Stomach smooth muscle (tissue), 2 donors: ENCODE measurements around the gene FAM83C.
A peak's percentile ranks its signal among the peaks of the same experiment; 100 is the strongest.

ENCODE experiments used
- H3K27ac ChIP-seq: one replicate; pipeline ENCODE4 v1.7.0; 2013; ENCODE audit warnings: mild to moderate bottlenecking, low read length, inconsistent platforms
- H3K27me3 ChIP-seq, 2 donors: one replicate each; pipeline ENCODE4 v1.7.0; 2013; ENCODE audit warnings: low read length in 2 of 2; ENCODE audit not compliant: insufficient read depth in 2 of 2, control insufficient read depth in 1 of 2
- H3K36me3 ChIP-seq, 2 donors: one replicate each; pipeline ENCODE4 v1.7.0; 2013; ENCODE audit warnings: low read length in 2 of 2; ENCODE audit not compliant: control insufficient read depth in 2 of 2, insufficient read depth in 2 of 2
- H3K4me1 ChIP-seq: one replicate; pipeline ENCODE4 v1.7.0; 2013; ENCODE audit warnings: low read length; ENCODE audit not compliant: control insufficient read depth, insufficient read depth
- H3K4me3 ChIP-seq, 2 donors: one replicate each; pipeline ENCODE4 v1.7.0; 2013; ENCODE audit warnings: low read length in 2 of 2
- H3K9ac ChIP-seq, 2 donors: one replicate each; pipeline ENCODE4 v1.7.0; 2013; ENCODE audit warnings: low read length in 2 of 2, mild to moderate bottlenecking in 1 of 2
- H3K9me3 ChIP-seq, 2 donors: one replicate each; pipeline ENCODE4 v1.7.0; 2013; ENCODE audit warnings: low read length in 2 of 2; ENCODE audit not compliant: control insufficient read depth in 2 of 2
- donor health status: healthy.
- donor health status: Pancreatic carcinoma.

The FAM83C gene

DNA sequence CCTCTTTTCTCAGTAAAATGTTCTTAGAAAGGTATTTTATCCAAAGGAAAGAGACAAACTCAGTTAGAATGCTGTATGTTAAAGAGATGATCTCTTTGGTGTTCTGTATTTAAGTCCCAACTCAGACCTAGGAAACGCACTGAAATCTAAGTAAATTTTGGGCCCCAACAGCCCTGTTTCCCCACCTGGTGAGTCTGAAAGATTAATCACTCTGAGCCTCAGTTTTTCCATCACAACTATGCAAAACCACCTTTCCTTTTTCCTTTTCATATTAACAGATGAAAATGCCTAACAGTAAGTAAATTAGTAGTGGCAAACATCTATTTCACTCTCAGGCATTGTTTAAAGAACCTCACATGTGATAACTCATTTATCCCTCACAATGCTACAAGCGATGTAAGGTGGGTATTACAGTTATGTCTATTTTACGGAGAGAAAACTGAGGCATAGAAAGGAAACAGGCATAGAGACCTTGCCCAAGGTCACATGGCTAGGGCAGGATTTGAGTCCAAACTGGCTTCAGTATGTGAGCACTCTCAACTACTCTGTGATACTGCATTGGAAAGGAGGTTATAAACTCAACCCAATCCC is 36.0 kb upstream of the FAM83C start:
- Histone ChIP-seq H3K9ac (no peak overlapping the region), H3K4me3 (no peak overlapping the region), H3K4me1 (peaks cover 19% of the 10 kb centered on the region), H3K36me3 (no peaks in the 10 kb centered on the region), H3K27me3 (no peaks in the 10 kb centered on the region), H3K27ac (no peak overlapping the region), H3K9me3 (no peaks in the 10 kb centered on the region)

DNA sequence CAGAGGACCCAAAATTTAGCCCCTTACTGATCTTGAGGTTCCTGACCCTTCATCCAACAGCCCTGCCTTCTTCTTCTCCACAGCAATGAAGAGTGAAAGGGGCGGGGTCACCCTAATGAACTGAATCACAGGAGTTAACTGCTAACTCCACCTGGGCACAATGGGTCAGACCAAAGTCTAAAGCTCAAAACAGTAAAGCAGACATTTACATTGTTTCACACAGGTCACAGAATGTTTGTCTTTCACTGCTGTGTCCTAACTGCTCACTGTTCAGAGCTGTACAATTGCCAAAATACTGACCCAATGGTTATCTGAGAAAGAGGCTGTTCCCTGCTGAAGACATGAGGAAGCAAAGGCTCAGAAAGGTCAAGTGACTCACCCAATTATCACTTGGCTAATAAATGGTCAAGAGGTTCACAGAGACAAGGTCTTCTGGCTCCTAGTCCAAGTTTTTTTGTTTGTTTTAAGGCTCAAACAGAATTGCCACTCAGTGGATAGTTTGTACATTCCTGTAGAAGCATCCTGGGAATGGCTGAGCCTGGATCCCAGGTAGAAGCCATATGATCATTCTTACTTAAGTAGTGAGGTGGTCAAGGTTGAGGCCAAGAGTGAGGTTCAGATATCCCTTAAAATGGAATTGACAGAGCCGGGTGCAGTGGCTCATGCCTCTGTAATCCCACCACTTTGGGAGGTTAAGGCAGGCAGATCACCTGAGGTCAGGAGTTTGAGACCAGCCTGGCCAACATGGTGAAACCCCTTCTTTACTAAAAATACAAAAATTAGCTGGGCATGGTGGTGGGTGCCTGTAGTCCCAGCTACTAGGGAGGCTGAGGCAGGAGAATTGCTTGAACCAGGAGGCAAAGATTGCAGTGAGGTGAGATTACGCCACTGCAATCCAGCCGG is 35.1 kb upstream of the FAM83C start:
- H3K4me1 ChIP-seq: peaks cover 12% of the 10 kb centered on the region
- no peaks in the 10 kb centered on the region for H3K9me3 ChIP-seq
- no peaks in the 10 kb centered on the region for H3K27me3 ChIP-seq
- H3K9ac ChIP-seq: no peak overlapping the region
- no peak overlapping the region for H3K27ac ChIP-seq
- H3K4me3 ChIP-seq: no peak overlapping the region
- no peaks in the 10 kb centered on the region for H3K36me3 ChIP-seq

- H3K27ac ChIP-seq: no peak overlapping the region
- H3K4me3 ChIP-seq: no peak overlapping the region
- H3K27me3 ChIP-seq: no peaks in the 10 kb centered on the region
- no peaks in the 10 kb centered on the region for H3K9me3 ChIP-seq
- peaks cover 7% of the 10 kb centered on the region for H3K4me1 ChIP-seq
- no peaks in the 10 kb centered on the region for H3K36me3 ChIP-seq
- no peak overlapping the region for H3K9ac ChIP-seq
Observed at GRCh38 chr20:35326740-35327073, 34.5 kb upstream of the FAM83C start.

DNA sequence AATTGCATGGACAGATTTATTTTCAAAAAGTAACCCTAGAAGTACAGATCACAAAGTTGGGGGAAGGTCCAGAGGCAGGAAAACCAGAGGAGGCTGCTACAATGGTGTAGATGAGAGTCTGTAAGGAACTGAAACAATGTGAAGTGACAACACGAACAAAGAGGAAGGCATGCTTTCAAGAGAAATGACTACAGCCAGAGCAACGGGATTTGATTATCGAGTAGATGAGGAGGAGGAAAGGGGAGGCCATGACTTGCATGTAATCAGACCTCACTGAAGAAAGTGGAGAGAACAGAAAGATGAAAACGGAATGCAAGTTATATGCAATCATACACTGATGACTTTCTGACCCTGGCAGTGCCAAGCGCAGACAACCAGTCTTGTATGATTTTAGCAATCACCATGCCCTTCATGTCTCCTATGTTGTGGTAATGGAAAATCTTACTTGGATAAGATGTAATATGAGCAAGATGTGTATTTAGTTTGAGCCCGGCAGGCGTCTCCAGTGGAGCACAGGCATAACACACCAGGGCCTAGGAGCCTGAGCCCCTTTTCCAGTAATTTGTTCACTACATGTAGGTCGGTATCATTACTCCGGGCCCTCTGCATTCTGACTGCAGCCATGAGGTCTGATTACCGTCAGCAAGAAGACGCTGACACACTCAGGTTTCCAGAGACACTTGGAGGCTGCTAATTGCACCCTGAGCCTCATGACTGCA is 34.0 kb upstream of the FAM83C start:
- no peak overlapping the region for H3K4me3 ChIP-seq
- no peak overlapping the region for H3K9ac ChIP-seq
- no peak overlapping the region for H3K27ac ChIP-seq

GRCh38 chr20:35325401-35325800 is 33.2 kb upstream of the FAM83C start:
- no peaks in the 10 kb centered on the region for H3K9me3 ChIP-seq
- no peak overlapping the region for H3K4me3 ChIP-seq
- H3K27me3 ChIP-seq: no peaks in the 10 kb centered on the region
- no peak overlapping the region for H3K27ac ChIP-seq
- H3K36me3 ChIP-seq: no peaks in the 10 kb centered on the region
- H3K9ac ChIP-seq: no peak overlapping the region
- H3K4me1 ChIP-seq: peaks cover 4% of the 10 kb centered on the region

More for the DNA sequence above, 34.0 kb upstream of the FAM83C start:
- Histone ChIP-seq H3K36me3 (no peaks in the 10 kb centered on the region), H3K27me3 (no peaks in the 10 kb centered on the region), H3K4me1 (peaks cover 3% of the 10 kb centered on the region), H3K9me3 (no peaks in the 10 kb centered on the region)

- no peaks in the 10 kb centered on the region for H3K36me3 ChIP-seq
- H3K27ac ChIP-seq: no peak overlapping the region
- peaks cover 19% of the 10 kb centered on the region for H3K4me1 ChIP-seq
Observed at GRCh38 chr20:35320396-35321126, 28.3 kb upstream of the FAM83C start.

GRCh38 chr20:35319871-35320197 is 27.6 kb upstream of the FAM83C start:
- Histone ChIP-seq H3K27ac (no peak overlapping the region), H3K36me3 (no peaks in the 10 kb centered on the region), H3K4me3 (no peak overlapping the region), H3K9ac (no peak overlapping the region), H3K4me1 (peaks cover 19% of the 10 kb centered on the region), H3K9me3 (no peaks in the 10 kb centered on the region), H3K27me3 (no peaks in the 10 kb centered on the region)

More at GRCh38 chr20:35320396-35321126, 28.3 kb upstream of the FAM83C start:
- H3K9me3 ChIP-seq: no peaks in the 10 kb centered on the region
- no peak overlapping the region for H3K9ac ChIP-seq
- no peak overlapping the region for H3K4me3 ChIP-seq
- H3K27me3 ChIP-seq: no peaks in the 10 kb centered on the region

GRCh38 chr20:35319192-35319870 is 27.1 kb upstream of the FAM83C start:
- Histone ChIP-seq H3K27ac (no peak overlapping the region), H3K36me3 (peaks cover 0 to under 1% of the 10 kb centered on the region in 2 donors), H3K4me3 (no peak overlapping the region), H3K27me3 (no peaks in the 10 kb centered on the region), H3K4me1 (peaks cover 19% of the 10 kb centered on the region), H3K9ac (no peak overlapping the region), H3K9me3 (no peaks in the 10 kb centered on the region)

DNA sequence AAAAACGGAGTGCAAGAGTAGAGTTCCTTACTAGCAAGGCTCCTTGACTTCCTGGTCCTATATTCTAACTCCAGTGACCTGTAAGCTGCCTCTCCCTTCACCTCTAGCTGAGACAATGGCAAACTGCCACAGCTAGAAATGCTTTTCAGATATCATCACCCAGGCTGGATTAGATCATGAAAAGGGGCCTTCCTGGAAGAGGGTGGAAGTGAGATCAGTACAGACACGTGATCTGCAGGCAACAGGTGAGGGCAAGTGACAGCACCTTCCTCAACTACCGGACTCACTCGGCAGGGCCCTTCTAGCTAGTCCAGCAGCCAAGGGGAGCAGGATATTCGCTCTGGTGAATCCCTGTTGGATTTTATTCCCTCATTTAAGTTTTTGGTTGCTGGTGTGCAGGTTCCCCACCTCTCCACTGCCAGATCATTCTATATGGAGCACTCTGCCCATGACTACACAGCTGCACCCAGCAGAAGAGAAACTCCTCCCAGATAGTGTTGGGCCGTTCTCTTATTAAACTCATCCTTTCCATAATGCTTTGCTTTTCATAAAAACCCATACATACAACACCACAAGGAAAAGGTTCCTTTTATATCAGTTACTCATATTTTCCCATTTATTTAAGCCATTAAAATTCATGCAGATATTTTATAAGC is 26.4 kb upstream of the FAM83C start:
- no peaks in the 10 kb centered on the region for H3K9me3 ChIP-seq
- H3K9ac ChIP-seq: peak overlapping the region in 1 of 2 donors; percentile 37
- no peaks in the 10 kb centered on the region for H3K27me3 ChIP-seq
- H3K27ac ChIP-seq: peak overlapping the region; percentile 24
- H3K4me1 ChIP-seq: peaks cover 19% of the 10 kb centered on the region
- no peak overlapping the region for H3K4me3 ChIP-seq
- peaks cover 0 to 2% of the 10 kb centered on the region in 2 donors for H3K36me3 ChIP-seq
